Trophoblast cell (in vitro differentiated cells and primary cell): ENCODE data around the gene ZBTB42.
A peak's percentile ranks its signal among the peaks of the same experiment; 100 is the strongest.

Experiments
- DNase-seq, 2 donors: peaks; one replicate each; pipeline ENCODE4 v3.0.0-alpha.2; 2016
- H2AFZ ChIP-seq: 2 replicates; pipeline ENCODE4 v1.6.1; 2013; ENCODE audit warnings: low read length, moderate library complexity, mild to moderate bottlenecking; ENCODE audit not compliant: insufficient read depth, poor library complexity
- H2AK5ac ChIP-seq: 2 replicates; pipeline ENCODE4 v1.6.1; 2013; ENCODE audit warnings: mild to moderate bottlenecking, low read length
- H2BK120ac ChIP-seq: 2 replicates; pipeline ENCODE4 v1.6.1; 2013; ENCODE audit warnings: low read length, mild to moderate bottlenecking, moderate library complexity; ENCODE audit not compliant: insufficient read depth, poor library complexity
- H2BK12ac ChIP-seq: 2 replicates; pipeline ENCODE4 v1.6.1; 2013; ENCODE audit warnings: mild to moderate bottlenecking, low read length, moderate library complexity
- H2BK5ac ChIP-seq: 2 replicates; pipeline ENCODE4 v1.6.1; 2013; ENCODE audit warnings: low read length, low read depth, moderate library complexity, mild to moderate bottlenecking; ENCODE audit not compliant: poor library complexity
- H3K14ac ChIP-seq: 2 replicates; pipeline ENCODE4 v1.6.1; 2013; ENCODE audit warnings: mild to moderate bottlenecking, low read length
- H3K18ac ChIP-seq: 2 replicates; pipeline ENCODE4 v1.6.1; 2013; ENCODE audit warnings: mild to moderate bottlenecking, low read length
- H3K23ac ChIP-seq: 2 replicates; pipeline ENCODE4 v1.6.1; 2013; ENCODE audit warnings: low read length
- H3K27ac ChIP-seq: 2 replicates; pipeline ENCODE4 v1.5.1; 2013; ENCODE audit warnings: low read depth, mild to moderate bottlenecking, inconsistent platforms, low read length, moderate library complexity
- H3K27me3 ChIP-seq: 2 replicates; pipeline ENCODE4 v1.6.1; 2013; ENCODE audit warnings: inconsistent platforms, mild to moderate bottlenecking, low read length, moderate library complexity; ENCODE audit not compliant: insufficient read depth
- H3K36me3 ChIP-seq, 2 experiments: 1 replicate in 1 of 2; 2 replicates in 1 of 2; pipeline ENCODE4 v1.6.1; 2013; ENCODE audit warnings: low read length in 2 of 2, mild to moderate bottlenecking in 2 of 2, moderate library complexity in 1 of 2; ENCODE audit not compliant: insufficient read depth in 2 of 2, control insufficient read depth in 1 of 2
- H3K4ac ChIP-seq: 2 replicates; pipeline ENCODE4 v1.6.1; 2013; ENCODE audit warnings: low read depth, mild to moderate bottlenecking, low read length, moderate library complexity
- H3K4me1 ChIP-seq, 2 experiments: 1 replicate in 1 of 2; 2 replicates in 1 of 2; pipeline ENCODE4 v1.6.1; 2013; ENCODE audit warnings: low read length in 2 of 2, mild to moderate bottlenecking in 2 of 2, moderate library complexity in 1 of 2; ENCODE audit not compliant: insufficient read depth in 2 of 2, control insufficient read depth in 1 of 2
- H3K4me2 ChIP-seq: 2 replicates; pipeline ENCODE4 v1.6.1; 2013; ENCODE audit warnings: inconsistent platforms, mild to moderate bottlenecking, low read length, moderate library complexity
- H3K4me3 ChIP-seq: 2 replicates; pipeline ENCODE4 v1.5.1; 2013; ENCODE audit warnings: mild to moderate bottlenecking, low read depth, low read length, inconsistent platforms
- H3K79me1 ChIP-seq: one replicate; pipeline ENCODE4 v1.6.1; 2013; ENCODE audit warnings: low read length
- H3K79me2 ChIP-seq: 2 replicates; pipeline ENCODE4 v1.6.1; 2013; ENCODE audit warnings: low read length, mild to moderate bottlenecking; ENCODE audit not compliant: control insufficient read depth, insufficient read depth, poor library complexity
- H3K9ac ChIP-seq: 2 replicates; pipeline ENCODE4 v1.6.1; 2013; ENCODE audit warnings: mild to moderate bottlenecking, low read length
- H3K9me3 ChIP-seq: 2 replicates; pipeline ENCODE4 v1.6.1; 2013; ENCODE audit warnings: low read depth, mild to moderate bottlenecking, control low read depth, inconsistent platforms, low read length; ENCODE audit not compliant: insufficient read depth
- H4K12ac ChIP-seq: 2 replicates; pipeline ENCODE4 v1.6.1; 2013; ENCODE audit warnings: low read depth, mild to moderate bottlenecking, low read length, moderate library complexity
- H4K8ac ChIP-seq: 2 replicates; pipeline ENCODE4 v1.6.1; 2013; ENCODE audit warnings: low read depth, mild to moderate bottlenecking, low read length, moderate library complexity
- H4K91ac ChIP-seq: one replicate; pipeline ENCODE4 v1.6.1; 2013; ENCODE audit warnings: low read depth, mild to moderate bottlenecking, low read length, moderate library complexity
- WGBS: extraction: QIAGEN DNeasy Blood & Tissue Kit; methylation state at CpG from one replicate; pipeline ENCODE4 v1.1.7; 2013; ENCODE audit warnings: missing lambda C conversion rate; ENCODE audit not compliant: insufficient read length, insufficient coverage; ENCODE audit errors: extremely low coverage; 5-methylcytosine and 5-hydroxymethylcytosine counted together

The ZBTB42 gene

DNA sequence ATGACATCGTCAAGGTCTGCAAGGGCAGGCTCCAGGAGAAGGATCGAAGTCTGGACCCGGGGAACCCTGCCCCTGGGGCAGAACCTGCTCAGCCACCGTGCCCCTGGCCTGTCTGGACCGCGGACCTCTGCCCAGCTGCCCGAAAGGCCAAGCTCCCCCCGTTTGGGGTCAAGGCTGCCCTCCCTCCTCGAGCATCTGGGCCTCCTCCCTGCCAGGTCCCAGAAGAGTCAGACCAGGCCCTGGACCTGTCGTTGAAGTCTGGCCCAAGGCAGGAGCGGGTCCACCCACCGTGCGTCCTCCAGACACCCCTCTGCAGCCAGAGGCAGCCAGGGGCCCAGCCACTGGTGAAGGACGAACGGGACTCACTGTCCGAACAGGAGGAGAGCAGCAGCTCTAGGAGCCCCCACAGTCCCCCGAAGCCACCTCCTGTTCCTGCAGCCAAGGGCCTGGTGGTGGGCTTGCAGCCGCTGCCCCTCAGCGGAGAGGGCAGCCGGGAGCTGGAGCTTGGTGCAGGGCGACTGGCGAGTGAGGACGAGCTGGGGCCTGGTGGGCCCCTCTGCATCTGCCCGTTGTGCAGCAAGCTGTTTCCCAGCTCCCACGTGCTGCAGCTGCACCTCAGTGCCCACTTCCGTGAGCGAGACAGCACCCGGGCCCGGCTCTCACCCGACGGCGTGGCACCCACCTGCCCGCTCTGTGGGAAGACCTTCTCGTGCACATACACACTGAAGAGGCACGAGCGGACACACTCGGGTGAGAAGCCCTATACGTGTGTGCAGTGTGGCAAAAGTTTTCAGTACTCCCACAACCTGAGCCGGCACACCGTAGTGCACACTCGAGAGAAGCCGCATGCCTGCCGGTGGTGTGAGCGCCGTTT, 856 bp downstream of the ZBTB42 start:
- no peak overlapping the region for H2BK120ac ChIP-seq
- H3K9ac ChIP-seq, result no peak overlapping the region
- no peak overlapping the region for H3K14ac ChIP-seq
- no peak overlapping the region for H2BK5ac ChIP-seq
- H3K36me3 ChIP-seq, result peaks cover 2 to 6% of the 10 kb centered on the region in 2 experiments
- H3K4me2 ChIP-seq, result peak overlapping the region; percentile 82
- H2BK12ac ChIP-seq, result no peak overlapping the region
- no peak overlapping the region for H4K12ac ChIP-seq
- peak overlapping the region; percentile 44 for H3K18ac ChIP-seq
- no peak overlapping the region for H3K4ac ChIP-seq
- H3K79me2 ChIP-seq, result peaks cover 5% of the 10 kb centered on the region
- no peak overlapping the region for H3K27ac ChIP-seq
- WGBS, result no CpG with 5 or more reads among the region's 45 CpGs
- H3K79me1 ChIP-seq, result peaks cover 9% of the 10 kb centered on the region
- H3K4me3 ChIP-seq, result peak overlapping the region; percentile 72
- no peak overlapping the region for H4K91ac ChIP-seq
- H2AFZ ChIP-seq, result no peak overlapping the region
- no peak overlapping the region for H2AK5ac ChIP-seq
- H4K8ac ChIP-seq, result no peak overlapping the region
- H3K27me3 ChIP-seq, result peaks cover 6% of the 10 kb centered on the region
- H3K4me1 ChIP-seq, result peaks cover 9 to 12% of the 10 kb centered on the region in 2 experiments
- peaks cover 7% of the 10 kb centered on the region for H3K9me3 ChIP-seq
- H3K23ac ChIP-seq, result no peak overlapping the region
- DNase-seq, result no peak

DNA sequence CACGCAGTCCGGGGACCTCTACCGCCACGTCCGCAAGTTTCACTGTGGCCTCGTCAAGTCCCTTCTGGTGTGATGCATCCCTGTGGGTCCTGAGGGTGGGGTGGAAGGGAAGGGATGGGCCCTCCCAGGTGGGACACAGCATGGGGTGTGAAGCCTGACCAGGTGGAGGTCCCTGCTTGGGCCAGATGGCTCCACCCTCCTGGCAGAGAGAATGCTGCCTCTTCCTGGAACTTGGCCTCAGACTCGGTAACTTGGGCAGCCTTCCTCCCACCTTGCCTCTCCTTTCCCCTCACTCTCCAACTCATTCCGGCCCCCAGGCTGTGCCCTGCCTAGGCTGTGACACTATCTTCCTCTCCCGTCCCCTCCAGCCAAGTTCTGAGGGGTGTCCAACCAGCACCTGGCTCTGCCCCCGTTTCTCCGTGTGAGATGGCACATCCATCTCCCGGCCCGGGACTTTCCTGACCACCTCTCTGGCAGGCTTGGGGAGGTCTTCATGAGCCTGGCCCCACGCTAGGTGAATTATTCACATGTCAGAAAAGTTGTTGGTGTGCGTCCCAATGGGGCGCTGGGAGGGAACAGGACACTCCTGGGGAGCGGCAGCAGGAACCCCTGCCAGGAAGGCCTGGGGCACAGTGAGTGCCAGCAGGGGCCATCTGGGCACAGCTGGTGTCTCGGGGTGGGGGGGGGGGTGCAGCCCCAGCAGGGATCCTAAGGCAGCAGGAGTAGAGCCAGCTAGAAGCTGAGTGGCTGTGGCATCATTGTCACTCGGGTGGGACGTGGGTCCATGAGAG, 1.7 kb downstream of the ZBTB42 start:
- H2BK12ac ChIP-seq, result no peak overlapping the region
- H3K23ac ChIP-seq, result no peak overlapping the region
- peaks cover 6% of the 10 kb centered on the region for H3K27me3 ChIP-seq
- H2BK120ac ChIP-seq, result no peak overlapping the region
- H3K14ac ChIP-seq, result no peak overlapping the region
- H3K4me1 ChIP-seq, result peaks cover 9 to 12% of the 10 kb centered on the region in 2 experiments
- no peak overlapping the region for H3K27ac ChIP-seq
- no peak overlapping the region for H3K4me3 ChIP-seq
- no CpG with 5 or more reads among the region's 20 CpGs for WGBS
- no peak overlapping the region for H4K12ac ChIP-seq
- H2AFZ ChIP-seq, result no peak overlapping the region
- peaks cover 7% of the 10 kb centered on the region for H3K9me3 ChIP-seq
- no peak overlapping the region for H3K4me2 ChIP-seq
- no peak overlapping the region for H3K4ac ChIP-seq
- H4K8ac ChIP-seq, result no peak overlapping the region
- H3K79me1 ChIP-seq, result peaks cover 9% of the 10 kb centered on the region
- peaks cover 2 to 6% of the 10 kb centered on the region in 2 experiments for H3K36me3 ChIP-seq
- no peak overlapping the region for H2AK5ac ChIP-seq
- no peak for DNase-seq
- H4K91ac ChIP-seq, result no peak overlapping the region
- H3K9ac ChIP-seq, result no peak overlapping the region
- no peak overlapping the region for H2BK5ac ChIP-seq
- no peak overlapping the region for H3K18ac ChIP-seq
- H3K79me2 ChIP-seq, result peaks cover 5% of the 10 kb centered on the region

DNA sequence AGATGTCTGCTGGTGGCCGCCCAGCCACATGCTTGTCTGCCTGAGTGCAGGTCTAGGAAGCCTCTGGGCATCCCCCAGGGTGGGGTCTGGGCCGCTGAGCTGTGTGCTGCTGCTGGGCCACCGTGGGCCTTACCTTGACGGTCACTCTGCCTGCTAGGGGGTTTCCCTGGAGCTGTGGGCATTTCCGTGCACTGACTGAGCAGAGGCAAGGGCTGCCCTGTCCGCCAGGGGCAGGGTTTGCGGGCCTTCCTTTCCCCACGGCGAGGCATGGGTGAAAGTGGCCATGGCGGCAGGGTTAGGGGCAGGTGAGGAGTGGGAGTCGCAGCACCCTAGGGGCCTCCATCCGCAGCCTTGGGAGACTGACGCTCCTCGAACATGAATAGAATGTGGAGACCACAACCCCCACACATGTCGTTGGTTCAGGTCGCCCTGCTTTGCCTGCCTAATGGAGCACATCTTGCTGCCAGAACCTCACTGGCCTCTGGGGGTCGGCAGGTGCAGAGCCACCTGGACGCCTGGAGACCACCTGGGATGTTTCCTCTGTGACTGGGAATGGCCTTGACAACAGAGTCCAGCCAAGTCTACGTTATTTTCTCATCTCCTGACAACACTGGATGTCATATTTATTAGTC, 2.5 kb downstream of the ZBTB42 start:
- no peak overlapping the region for H2BK5ac ChIP-seq

DNA sequence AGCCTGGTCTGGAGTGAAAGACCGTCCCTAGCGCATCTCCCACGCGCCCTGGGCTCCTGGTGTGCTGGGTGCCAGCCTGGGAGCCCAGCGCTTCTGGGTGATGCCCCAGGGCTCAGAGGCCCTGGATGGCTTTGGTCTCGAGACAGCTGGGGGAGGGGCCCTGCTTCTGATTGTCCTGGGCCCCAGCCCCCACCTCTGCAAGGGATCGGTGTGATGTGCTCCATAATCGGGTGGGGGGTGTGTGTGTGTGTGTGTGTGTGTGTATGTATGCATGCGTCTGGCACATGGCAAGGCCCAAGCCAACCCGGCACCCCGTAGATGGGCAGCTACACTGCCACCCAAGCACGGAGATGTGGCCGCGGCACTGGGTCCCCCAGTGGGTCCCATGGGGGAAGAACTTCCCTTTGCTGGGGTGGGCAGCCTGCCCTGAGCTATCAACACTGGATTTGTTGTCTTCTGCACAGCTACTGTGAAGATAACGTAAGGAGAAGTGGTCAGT, 3.1 kb downstream of the ZBTB42 start:
- no peak overlapping the region for H2BK5ac ChIP-seq
- no peak overlapping the region for H2AK5ac ChIP-seq
- no peak overlapping the region for H2AFZ ChIP-seq
- H3K23ac ChIP-seq, result no peak overlapping the region
- no peak overlapping the region for H3K4me2 ChIP-seq
- H2BK120ac ChIP-seq, result no peak overlapping the region
- peaks cover 2 to 6% of the 10 kb centered on the region in 2 experiments for H3K36me3 ChIP-seq
- H3K4me3 ChIP-seq, result no peak overlapping the region
- H4K91ac ChIP-seq, result no peak overlapping the region
- no peak for DNase-seq
- H3K9me3 ChIP-seq, result peaks cover 4% of the 10 kb centered on the region
- H2BK12ac ChIP-seq, result no peak overlapping the region
- no peaks in the 10 kb centered on the region for H3K27me3 ChIP-seq
- no peak overlapping the region for H3K4ac ChIP-seq
- H4K12ac ChIP-seq, result no peak overlapping the region
- peaks cover 7 to 12% of the 10 kb centered on the region in 2 experiments for H3K4me1 ChIP-seq
- H4K8ac ChIP-seq, result no peak overlapping the region
- H3K27ac ChIP-seq, result no peak overlapping the region
- H3K9ac ChIP-seq, result no peak overlapping the region
- WGBS, result no CpG with 5 or more reads among the region's 15 CpGs
- H3K79me2 ChIP-seq, result peaks cover 5% of the 10 kb centered on the region
- H3K79me1 ChIP-seq, result peaks cover 9% of the 10 kb centered on the region
- H3K18ac ChIP-seq, result no peak overlapping the region
- H3K14ac ChIP-seq, result no peak overlapping the region

More for the DNA sequence above, 2.5 kb downstream of the ZBTB42 start:
- peaks cover 7 to 12% of the 10 kb centered on the region in 2 experiments for H3K4me1 ChIP-seq
- H4K12ac ChIP-seq, result no peak overlapping the region
- peaks cover 4% of the 10 kb centered on the region for H3K9me3 ChIP-seq
- peaks cover 9% of the 10 kb centered on the region for H3K79me1 ChIP-seq
- H3K9ac ChIP-seq, result no peak overlapping the region
- H3K4me3 ChIP-seq, result no peak overlapping the region
- no peak overlapping the region for H3K23ac ChIP-seq
- no peak overlapping the region for H2AFZ ChIP-seq
- no peak overlapping the region for H3K4me2 ChIP-seq
- no peak overlapping the region for H4K91ac ChIP-seq
- H3K18ac ChIP-seq, result no peak overlapping the region
- peaks cover 3% of the 10 kb centered on the region for H3K27me3 ChIP-seq
- peaks cover 5% of the 10 kb centered on the region for H3K79me2 ChIP-seq
- H3K27ac ChIP-seq, result no peak overlapping the region
- DNase-seq, result peak in 1 of 2 donors; percentile 30
- no peak overlapping the region for H3K14ac ChIP-seq
- no peak overlapping the region for H2BK120ac ChIP-seq
- no peak overlapping the region for H4K8ac ChIP-seq
- no peak overlapping the region for H3K4ac ChIP-seq
- peaks cover 2 to 6% of the 10 kb centered on the region in 2 experiments for H3K36me3 ChIP-seq
- H2BK12ac ChIP-seq, result no peak overlapping the region
- no CpG with 5 or more reads among the region's 19 CpGs for WGBS
- H2AK5ac ChIP-seq, result no peak overlapping the region
